ENCODE data around the gene ZFP36L2.

The ZFP36L2 gene

GRCh38 chr2:43265421-43265820 lies 39.0 kb upstream of the ZFP36L2 start:
- TF ChIP-seq SIN3A (IDR thresholded peaks at IDR 0.05; ENCODE audit: borderline replicate concordance, insufficient read depth, low read length), result no peak
- no peak for TF ChIP-seq POLR2AphosphoS5 (IDR thresholded peaks at IDR 0.05; ENCODE audit: low read depth, low read length)
- no peak for TF ChIP-seq TAF1 (IDR thresholded peaks at IDR 0.05; ENCODE audit: borderline replicate concordance, insufficient read depth, low read length)
- TF ChIP-seq FOXP2 (optimal IDR thresholded peaks at IDR 0.05; ENCODE audit: borderline replicate concordance, extremely low read depth, extremely low read length, insufficient read depth), result no peak
- TF ChIP-seq, protein P1, sequence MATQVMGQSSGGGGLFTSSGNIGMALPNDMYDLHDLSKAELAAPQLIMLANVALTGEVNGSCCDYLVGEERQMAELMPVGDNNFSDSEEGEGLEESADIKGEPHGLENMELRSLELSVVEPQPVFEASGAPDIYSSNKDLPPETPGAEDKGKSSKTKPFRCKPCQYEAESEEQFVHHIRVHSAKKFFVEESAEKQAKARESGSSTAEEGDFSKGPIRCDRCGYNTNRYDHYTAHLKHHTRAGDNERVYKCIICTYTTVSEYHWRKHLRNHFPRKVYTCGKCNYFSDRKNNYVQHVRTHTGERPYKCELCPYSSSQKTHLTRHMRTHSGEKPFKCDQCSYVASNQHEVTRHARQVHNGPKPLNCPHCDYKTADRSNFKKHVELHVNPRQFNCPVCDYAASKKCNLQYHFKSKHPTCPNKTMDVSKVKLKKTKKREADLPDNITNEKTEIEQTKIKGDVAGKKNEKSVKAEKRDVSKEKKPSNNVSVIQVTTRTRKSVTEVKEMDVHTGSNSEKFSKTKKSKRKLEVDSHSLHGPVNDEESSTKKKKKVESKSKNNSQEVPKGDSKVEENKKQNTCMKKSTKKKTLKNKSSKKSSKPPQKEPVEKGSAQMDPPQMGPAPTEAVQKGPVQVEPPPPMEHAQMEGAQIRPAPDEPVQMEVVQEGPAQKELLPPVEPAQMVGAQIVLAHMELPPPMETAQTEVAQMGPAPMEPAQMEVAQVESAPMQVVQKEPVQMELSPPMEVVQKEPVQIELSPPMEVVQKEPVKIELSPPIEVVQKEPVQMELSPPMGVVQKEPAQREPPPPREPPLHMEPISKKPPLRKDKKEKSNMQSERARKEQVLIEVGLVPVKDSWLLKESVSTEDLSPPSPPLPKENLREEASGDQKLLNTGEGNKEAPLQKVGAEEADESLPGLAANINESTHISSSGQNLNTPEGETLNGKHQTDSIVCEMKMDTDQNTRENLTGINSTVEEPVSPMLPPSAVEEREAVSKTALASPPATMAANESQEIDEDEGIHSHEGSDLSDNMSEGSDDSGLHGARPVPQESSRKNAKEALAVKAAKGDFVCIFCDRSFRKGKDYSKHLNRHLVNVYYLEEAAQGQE (IDR thresholded peaks at IDR 0.05; ENCODE audit: insufficient read depth in 1 of 2, low read depth in 2 of 2, low read length in 2 of 2), result no peak

DNA sequence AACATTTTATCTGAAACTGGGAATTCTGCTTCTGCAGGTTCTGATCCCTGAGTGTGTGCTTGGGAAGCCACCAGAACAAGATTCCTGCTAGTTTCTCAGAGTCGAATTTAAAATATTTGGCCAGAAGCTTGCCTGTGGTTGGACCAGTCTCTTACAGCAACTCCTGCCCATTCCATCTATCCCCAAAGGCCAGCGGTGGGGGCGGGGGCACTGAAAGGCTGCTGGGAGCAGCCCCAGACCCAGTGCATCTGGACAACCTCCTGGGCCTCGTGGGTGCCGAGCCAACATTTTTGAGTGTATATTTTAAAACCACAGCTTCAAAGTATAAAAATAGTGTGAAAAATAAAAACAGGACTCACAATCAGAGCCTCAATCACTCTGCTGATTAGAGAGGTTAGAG lies 38.6 kb upstream of the ZFP36L2 start:
- TF ChIP-seq FOXP2 (optimal IDR thresholded peaks at IDR 0.05; ENCODE audit: borderline replicate concordance, extremely low read depth, extremely low read length, insufficient read depth) (no peak), TAF1 (IDR thresholded peaks at IDR 0.05; ENCODE audit: borderline replicate concordance, insufficient read depth, low read length) (no peak), SIN3A (IDR thresholded peaks at IDR 0.05; ENCODE audit: borderline replicate concordance, insufficient read depth, low read length) (no peak), POLR2AphosphoS5 (IDR thresholded peaks at IDR 0.05; ENCODE audit: low read depth, low read length) (no peak)
- TF ChIP-seq, protein P1 (IDR thresholded peaks at IDR 0.05; ENCODE audit: insufficient read depth in 1 of 2, low read depth in 2 of 2, low read length in 2 of 2), result no peak

GRCh38 chr2:43262951-43263350 lies 36.5 kb upstream of the ZFP36L2 start:
- TF ChIP-seq TAF1 (IDR thresholded peaks at IDR 0.05; ENCODE audit: borderline replicate concordance, insufficient read depth, low read length), result no peak
- no peak for TF ChIP-seq POLR2AphosphoS5 (IDR thresholded peaks at IDR 0.05; ENCODE audit: low read depth, low read length)
- TF ChIP-seq, protein P1 (IDR thresholded peaks at IDR 0.05; ENCODE audit: insufficient read depth in 1 of 2, low read depth in 2 of 2, low read length in 2 of 2), result no peak
- TF ChIP-seq FOXP2 (optimal IDR thresholded peaks at IDR 0.05; ENCODE audit: borderline replicate concordance, extremely low read depth, extremely low read length, insufficient read depth), result no peak
- no peak for TF ChIP-seq SIN3A (IDR thresholded peaks at IDR 0.05; ENCODE audit: borderline replicate concordance, insufficient read depth, low read length)

DNA sequence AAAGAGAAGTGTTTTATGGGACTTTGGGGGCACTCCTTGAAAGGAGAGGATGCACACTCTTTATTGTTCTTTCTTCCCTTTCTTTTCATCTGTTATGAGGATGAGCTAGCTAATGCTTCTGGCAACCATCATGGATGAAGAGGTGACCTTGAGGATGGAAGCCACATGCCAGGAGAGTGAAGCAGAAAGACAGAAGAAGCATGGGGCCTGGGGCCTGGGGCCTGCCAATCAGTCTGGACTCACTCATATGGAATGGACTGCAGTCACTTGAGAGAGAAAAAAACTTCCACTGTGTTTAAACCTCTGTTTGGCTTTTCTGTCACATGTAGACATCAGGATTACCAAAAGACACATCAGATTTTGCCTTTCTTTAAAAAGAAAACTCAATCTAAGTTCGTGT lies 35.8 kb upstream of the ZFP36L2 start:
- TF ChIP-seq SIN3A (IDR thresholded peaks at IDR 0.05; ENCODE audit: borderline replicate concordance, insufficient read depth, low read length) (no peak), TAF1 (IDR thresholded peaks at IDR 0.05; ENCODE audit: borderline replicate concordance, insufficient read depth, low read length) (no peak), POLR2AphosphoS5 (IDR thresholded peaks at IDR 0.05; ENCODE audit: low read depth, low read length) (no peak), FOXP2 (optimal IDR thresholded peaks at IDR 0.05; ENCODE audit: borderline replicate concordance, extremely low read depth, extremely low read length, insufficient read depth) (no peak)
- TF ChIP-seq, protein P1 (IDR thresholded peaks at IDR 0.05; ENCODE audit: insufficient read depth in 1 of 2, low read depth in 2 of 2, low read length in 2 of 2), result no peak

DNA sequence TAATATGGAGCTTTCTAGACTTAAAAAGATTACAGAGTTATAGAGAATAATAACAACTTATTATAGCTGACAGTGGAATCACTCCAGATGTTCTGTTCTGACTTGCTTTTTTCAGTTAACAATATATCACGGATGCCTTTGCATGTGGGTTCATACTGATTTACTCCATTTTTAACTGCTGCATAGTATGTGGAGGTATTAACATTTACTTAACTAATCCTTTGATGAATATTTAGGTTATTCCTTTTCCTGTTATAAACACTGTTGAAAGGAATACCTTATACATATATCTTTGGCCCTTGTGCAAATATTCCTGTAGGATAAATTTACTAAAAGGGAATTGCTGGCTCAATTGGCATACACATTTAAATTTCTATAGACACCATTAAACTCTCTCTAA lies 33.1 kb upstream of the ZFP36L2 start:
- no peak for TF ChIP-seq POLR2AphosphoS5 (IDR thresholded peaks at IDR 0.05; ENCODE audit: low read depth, low read length)
- no peak for TF ChIP-seq SIN3A (IDR thresholded peaks at IDR 0.05; ENCODE audit: borderline replicate concordance, insufficient read depth, low read length)
- no peak for TF ChIP-seq FOXP2 (optimal IDR thresholded peaks at IDR 0.05; ENCODE audit: borderline replicate concordance, extremely low read depth, extremely low read length, insufficient read depth)
- TF ChIP-seq TAF1 (IDR thresholded peaks at IDR 0.05; ENCODE audit: borderline replicate concordance, insufficient read depth, low read length), result no peak
- TF ChIP-seq, protein P1 (IDR thresholded peaks at IDR 0.05; ENCODE audit: insufficient read depth in 1 of 2, low read depth in 2 of 2, low read length in 2 of 2), result no peak

All from PFSK-1 (cell line).